HG02970 (cell line): Measurements from ENCODE around the gene MTRF1L.
"Not testable (repeated sequence)": the region's sequence is repeated elsewhere in the genome, so short reads cannot be mapped to it uniquely, and the experiment has no call there.

ENCODE experiments used
- ATAC-seq: cut with Tn5 transposase; IDR thresholded peaks from one replicate; pipeline ENCODE4 v1.9.1; 2021; ENCODE audit warnings: mild to moderate bottlenecking, moderate library complexity, moderate number of reproducible peaks; ENCODE audit not compliant: unreplicated experiment, low FRiP score

The MTRF1L gene

GRCh38 chr6:153012856-153013255 lies 10.3 kb upstream of the MTRF1L start:
- ATAC-seq = no peak

GRCh38 chr6:153003366-153003690 lies 819 bp upstream of the MTRF1L start:
- ATAC-seq = no peak

GRCh38 chr6:153001767-153002612 lies 519 bp downstream of the MTRF1L start:
- ATAC-seq = peak; percentile 16

- not testable (repeated sequence) for ATAC-seq
Measured at GRCh38 chr6:153000790-153001189, 1.7 kb downstream of the MTRF1L start.

DNA sequence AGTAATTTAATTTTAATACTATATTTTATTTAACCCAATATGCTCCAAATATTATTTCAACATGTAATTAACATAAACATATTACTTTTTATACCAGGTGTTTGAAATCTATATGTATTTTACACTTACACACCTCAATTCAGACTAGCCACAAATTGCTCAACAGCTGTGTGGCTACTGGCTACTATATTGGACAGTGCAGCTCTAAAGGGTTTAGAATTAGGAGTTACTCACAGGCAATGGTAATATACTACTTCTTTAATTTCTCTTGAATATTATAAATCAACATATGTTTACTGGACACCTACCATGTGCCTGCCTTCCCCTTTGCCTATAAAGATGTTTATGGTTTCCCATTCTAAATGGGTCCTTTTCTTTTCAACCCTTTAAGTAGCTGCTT lies 2.3 kb downstream of the MTRF1L start:
- no peak for ATAC-seq

DNA sequence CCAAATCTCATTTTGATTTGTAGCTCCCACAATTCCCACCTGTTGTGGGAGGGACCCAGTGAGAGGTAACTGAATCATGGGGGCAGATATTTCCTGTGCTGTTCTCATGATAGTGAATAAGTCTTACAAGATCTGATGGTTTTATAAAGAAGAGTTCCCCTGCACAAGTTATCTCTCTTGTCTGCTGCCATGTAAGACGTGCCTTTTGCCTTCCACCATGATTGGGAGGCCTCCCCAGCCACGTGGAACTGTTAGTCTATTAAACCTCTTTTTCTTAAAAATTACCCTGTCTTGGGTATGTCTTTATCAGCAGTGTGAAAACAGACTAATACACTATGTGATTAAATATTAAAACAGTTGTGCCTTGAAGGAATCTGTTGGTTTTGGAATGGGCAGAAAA lies 3.0 kb downstream of the MTRF1L start:
- not testable (repeated sequence) for ATAC-seq

DNA sequence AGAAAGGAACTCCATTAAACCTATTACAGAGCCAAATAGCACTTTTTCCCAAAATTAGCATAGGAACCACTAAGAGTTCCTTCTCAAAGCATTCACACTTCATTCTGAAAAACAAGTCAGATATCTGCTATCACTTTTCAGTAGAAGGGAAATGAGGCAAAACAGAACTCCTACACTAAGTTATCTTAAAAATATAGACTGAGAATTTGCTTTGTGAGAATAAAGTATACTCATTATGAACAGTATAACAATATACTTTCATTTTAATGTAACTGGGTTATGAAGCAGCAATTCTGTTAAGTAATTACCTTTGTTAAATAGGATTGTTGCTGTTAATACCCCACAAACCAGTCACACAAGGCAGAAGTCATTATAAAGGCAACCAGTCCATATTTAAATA lies 8.7 kb downstream of the MTRF1L start:
- ATAC-seq = no peak

- no peak for ATAC-seq
Measured at GRCh38 chr6:152993431-152993830, 9.1 kb downstream of the MTRF1L start.

DNA sequence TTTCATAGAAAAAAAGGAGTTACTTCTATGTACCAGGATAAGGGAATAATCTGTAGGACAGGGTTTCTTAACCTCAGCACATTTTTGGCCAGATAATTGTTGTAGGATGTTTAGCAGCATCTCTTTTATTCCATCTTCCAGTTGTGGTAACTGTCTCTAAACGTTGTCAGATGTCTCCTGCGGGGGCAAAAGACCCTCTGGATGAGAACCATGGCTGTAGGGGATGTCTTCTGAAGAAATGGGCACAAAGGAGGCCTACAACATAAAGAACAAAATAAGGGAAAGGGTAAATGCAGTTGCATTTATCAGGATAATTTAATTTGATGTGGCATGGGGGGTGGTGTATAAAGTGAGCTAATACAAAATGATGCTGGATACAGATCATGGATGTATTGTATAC lies 15.5 kb downstream of the MTRF1L start:
- ATAC-seq = no peak

DNA sequence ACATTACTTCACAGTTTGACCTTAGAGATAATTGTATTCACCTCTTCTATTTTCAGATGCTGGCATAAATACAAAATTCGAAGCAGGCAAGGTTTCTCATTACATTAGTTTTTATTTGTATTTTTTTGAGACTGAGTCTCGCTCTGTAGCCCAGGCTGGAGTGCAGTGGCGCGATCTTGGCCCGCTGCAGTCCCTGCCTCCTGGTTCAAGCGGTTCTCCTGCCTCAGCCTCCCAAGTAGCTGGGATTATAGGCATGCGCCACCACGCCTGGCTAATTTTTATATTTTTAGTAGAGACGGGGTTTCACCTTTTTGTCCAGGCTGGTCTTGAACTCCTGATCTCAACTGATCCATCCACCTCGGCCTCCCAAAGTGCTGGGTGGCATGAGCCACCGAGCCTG lies 17.2 kb downstream of the MTRF1L start:
- ATAC-seq = not testable (repeated sequence)

- no peak for ATAC-seq
Measured at GRCh38 chr6:152984513-152984872, 18.0 kb downstream of the MTRF1L start.

GRCh38 chr6:152983637-152984512 lies 18.6 kb downstream of the MTRF1L start:
- ATAC-seq = peak; percentile 15

DNA sequence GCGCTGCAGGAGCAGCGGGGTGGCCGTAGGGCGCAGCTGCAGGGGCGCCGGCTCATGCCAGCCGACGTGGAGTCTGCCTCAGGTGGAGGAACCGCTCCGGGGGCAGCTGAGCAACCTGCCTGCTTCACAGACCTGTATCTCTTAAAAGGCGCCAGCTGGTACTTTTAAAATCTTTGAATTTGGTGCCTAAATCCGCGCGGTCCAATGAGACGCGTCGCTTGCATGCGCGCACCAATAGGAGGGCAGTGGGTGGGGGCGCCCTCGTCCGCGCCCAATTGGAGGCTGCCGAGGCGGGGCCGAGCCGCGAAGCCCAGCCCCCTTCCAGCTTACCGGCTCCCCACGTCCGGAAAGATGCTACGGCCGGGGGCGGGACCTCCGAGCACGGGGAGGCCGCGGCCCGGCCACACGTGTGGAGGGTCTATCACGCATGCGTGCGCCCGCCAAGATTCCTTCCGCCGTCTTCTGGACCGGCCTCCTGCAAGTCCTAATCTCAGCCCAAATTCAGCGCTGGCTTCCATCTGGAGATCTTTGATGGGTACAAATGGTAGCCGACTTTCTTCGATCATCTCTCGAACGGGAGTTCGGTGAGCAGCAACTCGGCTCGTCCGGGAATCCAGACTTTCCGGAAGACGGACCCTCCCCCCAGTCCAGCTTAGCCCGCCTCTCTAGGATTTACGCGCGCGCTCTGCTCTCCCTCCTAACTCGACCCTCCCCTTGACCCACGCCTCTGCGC lies 19.4 kb downstream of the MTRF1L start, which contains the start of gene FBXO5:
FBXO5 (minus strand) TSS at position 138 of the 733 bp plus-strand sequence; CDS start at position 56, 82 bp downstream.
- peak; percentile 91 for ATAC-seq

DNA sequence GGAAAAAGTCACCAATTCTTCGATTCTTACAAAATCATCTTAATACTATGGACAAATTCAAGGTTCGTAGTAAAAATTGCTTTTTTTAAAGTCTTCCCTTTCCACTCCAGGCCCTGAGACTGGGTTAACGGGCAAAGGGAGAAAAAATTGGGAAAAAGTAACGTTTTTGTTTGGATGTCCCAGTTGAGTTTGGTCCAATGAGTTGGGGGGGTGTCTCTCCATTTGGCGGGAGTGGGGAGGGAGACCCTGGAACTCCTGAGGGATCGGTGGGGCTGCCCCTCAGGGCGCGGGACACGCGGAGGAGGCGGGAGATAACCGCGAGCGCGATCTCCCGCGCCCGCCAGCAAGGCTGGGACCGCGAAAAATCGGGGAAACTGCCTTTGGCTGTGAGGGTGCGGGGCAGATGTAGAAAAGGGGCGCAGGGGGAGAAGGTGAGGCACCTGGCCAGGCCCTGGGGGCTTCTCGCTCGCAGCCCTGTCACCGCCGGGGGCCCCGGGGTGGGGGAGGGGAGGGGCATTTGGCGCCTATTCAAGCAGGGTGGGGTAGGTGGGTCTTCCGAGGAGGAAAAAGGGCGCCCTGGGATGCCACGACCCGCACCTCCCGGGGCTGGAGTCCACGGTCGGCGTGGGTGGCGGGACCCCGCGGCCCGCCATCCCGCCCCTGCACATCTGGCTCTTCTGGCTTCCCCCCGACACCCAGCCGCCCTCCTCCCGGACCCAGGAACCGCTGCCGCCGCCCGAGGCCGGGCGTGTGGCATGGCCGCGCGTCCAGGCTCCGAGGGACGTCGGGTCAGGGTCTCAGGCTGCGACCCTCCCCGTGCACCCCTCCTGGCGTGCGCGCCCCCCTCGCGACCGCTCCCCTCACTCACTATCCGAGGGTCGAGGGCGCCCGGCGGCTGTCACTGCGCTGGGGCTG lies 20.3 kb downstream of the MTRF1L start:
- ATAC-seq = peak; percentile 0

DNA sequence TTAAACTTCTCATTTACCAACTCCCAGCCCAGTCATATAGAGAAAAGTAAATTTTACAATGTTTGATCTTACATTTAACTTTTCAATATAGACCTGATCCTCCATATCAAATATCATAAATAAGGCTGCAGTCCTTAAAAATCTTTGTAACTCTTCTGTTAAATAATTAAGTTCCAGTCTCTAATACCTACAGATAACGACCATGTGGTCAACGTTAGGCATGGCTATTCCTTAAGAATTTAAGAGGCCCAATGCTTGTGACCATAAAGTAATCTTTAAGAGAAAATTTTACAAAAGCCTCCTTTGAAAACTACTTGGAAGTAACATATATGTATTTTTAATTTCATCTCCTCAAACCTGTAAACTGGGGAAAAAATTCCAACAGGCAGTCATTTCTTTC lies 21.3 kb downstream of the MTRF1L start:
- no peak for ATAC-seq

DNA sequence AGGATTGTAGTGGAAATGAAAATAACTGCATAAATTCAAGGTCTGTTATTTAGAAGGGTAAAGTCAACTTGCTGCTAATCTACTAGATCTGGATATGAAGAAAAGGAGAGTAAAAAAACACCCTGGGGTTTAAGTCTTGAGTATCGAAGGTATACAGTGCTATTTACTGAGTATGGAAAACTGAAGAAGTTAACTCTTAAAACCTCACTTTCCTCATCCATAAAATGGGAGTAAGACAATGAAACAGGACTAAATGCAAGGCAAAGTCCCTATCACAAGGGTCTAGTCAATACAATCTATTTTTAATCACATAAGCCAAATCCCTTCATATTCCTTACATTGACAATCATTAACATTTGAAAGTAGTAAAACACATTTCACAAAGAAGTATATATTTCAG lies 21.9 kb downstream of the MTRF1L start:
- ATAC-seq = no peak

DNA sequence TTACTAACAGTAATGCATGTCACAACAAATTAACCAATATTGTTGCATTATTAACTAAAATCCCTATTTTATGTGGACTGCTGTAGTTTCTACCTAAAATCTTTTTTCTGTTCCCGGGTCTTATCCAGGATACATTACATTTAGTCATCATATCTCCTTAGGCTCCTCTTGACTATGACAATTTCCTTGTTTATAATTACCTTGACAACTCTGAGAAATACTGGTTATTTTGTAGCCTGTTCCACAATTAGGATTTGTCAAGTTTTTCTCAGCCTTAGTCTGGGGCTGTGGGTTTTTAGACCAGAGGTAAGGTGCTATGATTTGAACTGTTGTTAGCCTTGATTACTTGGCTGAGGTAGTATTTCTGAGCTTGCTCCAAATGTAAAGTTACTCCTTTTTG lies 23.4 kb downstream of the MTRF1L start:
- ATAC-seq = no peak

GRCh38 chr6:152978058-152978457 lies 24.5 kb downstream of the MTRF1L start:
- no peak for ATAC-seq

DNA sequence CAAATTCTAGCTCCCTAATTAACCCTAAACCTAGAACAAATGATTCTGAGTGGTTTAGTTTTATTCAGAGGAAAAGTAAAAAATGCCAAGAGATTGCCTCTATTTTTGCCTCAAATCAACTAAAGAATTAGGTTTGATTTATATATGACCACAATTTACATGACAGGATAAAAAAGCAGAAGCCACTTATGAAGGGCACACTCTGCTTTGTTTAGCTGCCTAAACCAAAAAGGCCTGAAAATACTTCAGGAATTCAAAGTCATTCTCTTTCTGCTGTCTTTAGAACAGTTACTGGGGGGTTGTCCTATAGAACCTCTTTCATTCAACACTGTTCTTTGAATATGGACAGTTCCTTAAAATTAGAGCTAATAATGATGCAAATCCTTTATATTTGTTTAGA lies 25.0 kb downstream of the MTRF1L start:
- no peak for ATAC-seq

DNA sequence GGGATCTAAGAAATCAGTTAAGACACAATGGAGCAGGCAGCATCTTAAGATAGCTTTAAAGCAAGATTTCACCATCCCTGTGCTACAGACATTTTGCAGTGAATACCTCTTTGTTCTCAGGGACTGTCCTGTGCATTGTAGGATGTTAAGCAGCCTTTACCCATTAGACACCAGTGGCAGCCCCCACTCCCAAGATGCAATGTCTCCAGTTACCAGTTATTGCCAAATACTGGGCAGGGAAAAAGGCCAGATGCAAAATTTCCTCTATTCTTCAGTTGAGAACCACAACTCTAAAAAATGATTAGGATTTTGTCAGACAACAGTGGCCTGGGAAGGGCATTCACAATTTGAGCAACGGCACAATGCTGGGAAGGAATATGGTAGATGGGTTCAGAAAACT lies 25.8 kb downstream of the MTRF1L start:
- ATAC-seq = no peak
